HTR-8/SVneo (cell line): ENCODE data around the gene VEGFA.

ENCODE experiments used
- DNase-seq: peaks from one replicate; pipeline ENCODE4 v3.0.0; 2011; ENCODE audit warnings: low spot score, mixed read lengths; ENCODE audit not compliant: insufficient read length
- FAIRE-seq: peaks from 2 replicates; lab custom pipeline; 2011; peaks lifted over from hg19 to GRCh38; lab: Jason Lieb, UNC

VEGFA gene

DNA sequence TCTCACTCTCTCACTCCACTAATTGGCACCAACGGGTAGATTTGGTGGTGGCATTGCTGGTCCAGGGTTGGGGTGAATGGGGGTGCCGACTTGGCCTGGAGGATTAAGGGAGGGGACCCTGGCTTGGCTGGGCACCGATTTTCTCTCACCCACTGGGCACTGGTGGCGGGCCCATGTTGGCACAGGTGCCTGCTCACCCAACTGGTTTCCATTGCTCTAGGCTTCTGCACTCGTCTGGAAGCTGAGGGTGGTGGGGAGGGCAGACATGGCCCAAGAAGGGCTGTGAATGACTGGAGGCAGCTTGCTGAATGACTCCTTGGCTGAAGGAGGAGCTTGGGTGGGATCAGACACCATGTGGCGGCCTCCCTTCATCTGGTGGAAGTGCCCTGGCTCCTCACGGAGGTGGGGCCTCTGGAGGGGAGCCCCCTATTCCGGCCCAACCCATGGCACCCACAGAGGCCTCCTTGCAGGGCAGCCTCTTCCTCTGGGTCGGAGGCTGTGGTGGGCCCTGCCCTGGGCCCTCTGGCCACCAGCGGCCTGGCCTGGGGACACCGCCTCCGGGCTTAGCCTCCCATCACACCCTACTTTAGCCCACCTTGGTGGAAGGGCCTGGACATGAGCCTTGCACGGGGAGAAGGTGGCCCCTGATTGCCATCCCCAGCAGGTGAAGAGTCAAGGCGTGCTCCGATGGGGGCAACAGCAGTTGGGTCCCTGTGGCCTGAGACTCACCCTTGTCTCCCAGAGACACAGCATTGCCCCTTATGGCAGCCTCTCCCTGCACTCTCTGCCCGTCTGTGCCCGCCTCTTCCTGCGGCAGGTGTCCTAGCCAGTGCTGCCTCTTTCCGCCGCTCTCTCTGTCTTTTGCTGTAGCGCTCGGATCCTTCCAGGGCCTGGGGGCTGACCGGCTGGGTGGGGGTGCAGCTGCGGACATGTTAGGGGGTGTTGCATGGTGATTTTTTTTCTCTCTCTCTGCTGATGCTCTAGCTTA is 11.2 kb downstream of the VEGFA start:
- DNase-seq (no peak), FAIRE-seq (no peak)

DNA sequence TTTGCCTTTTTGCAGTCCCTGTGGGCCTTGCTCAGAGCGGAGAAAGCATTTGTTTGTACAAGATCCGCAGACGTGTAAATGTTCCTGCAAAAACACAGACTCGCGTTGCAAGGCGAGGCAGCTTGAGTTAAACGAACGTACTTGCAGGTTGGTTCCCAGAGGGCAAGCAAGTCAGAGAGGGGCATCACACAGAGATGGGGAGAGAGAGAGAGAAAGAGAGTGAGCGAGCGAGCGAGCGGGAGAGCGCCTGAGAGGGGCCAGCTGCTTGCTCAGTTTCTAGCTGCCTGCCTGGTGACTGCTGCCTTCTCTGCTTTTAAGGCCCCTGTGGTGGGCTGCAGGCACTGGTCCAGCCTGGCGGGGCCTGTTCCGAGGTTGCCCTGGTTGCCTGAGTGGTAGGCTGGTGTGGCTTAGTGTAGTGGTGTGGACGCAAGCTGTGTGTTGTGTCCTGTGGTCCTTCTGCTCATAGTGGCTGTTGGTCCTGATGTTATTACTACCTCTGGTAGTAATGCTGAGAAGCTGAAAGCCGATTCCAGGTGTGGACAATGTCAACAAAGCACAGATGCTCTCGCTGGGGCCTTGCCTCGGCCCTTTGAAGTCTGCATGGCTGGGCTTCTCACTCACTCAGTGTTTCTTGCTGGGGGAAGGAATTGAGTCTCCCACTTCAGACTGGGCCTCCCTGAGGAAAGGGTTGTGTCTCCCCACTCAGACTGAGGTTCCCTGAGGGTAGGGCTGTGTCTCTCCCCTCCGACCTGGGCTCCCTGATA is 12.1 kb downstream of the VEGFA start:
- DNase-seq (no peak), FAIRE-seq (no peak)

GRCh38 chr6:43782764-43783513 is 12.9 kb downstream of the VEGFA start:
- FAIRE-seq (no peak), DNase-seq (no peak)

- DNase-seq (no peak), FAIRE-seq (no peak)
Measured at GRCh38 chr6:43784049-43784855, 14.2 kb downstream of the VEGFA start.

- FAIRE-seq, result no peak
- no peak for DNase-seq
Measured at GRCh38 chr6:43785220-43785752, 15.3 kb downstream of the VEGFA start.

DNA sequence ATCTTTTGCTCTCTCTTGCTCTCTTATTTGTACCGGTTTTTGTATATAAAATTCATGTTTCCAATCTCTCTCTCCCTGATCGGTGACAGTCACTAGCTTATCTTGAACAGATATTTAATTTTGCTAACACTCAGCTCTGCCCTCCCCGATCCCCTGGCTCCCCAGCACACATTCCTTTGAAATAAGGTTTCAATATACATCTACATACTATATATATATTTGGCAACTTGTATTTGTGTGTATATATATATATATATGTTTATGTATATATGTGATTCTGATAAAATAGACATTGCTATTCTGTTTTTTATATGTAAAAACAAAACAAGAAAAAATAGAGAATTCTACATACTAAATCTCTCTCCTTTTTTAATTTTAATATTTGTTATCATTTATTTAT is 15.9 kb downstream of the VEGFA start:
- no peak for FAIRE-seq
- DNase-seq, result no peak

DNA sequence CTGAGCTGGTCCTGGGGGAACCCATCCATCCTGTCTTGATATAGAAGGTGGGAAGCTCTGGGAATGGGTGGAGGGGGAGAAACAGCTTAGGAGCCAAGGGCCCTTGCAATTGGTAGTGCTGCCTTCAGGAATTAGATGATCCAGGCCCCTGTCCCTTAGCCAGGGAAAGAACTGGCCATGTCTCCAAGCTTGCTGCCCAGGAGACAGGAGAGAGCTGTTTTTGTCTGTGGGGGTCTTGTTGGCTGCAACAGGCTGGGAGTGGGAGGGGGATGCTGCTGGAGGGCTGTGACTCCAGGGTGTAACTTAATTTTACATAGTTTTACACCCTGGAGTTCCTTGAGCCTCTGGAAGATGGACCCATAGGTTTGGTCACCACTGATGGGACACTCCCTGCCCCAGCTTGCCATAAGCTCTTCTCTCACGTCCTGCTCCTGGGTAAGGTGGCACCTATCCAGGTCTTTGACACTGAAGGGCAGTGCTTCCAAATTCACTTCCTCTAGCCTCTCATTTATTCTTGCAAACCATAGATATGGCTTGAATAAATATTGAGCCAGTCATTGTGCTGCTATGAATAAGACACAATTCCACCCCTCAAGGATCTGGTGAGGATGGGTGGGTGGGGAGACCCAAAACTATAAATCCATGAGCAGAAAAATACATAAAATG is 16.8 kb downstream of the VEGFA start:
- DNase-seq (no peak), FAIRE-seq (no peak)

GRCh38 chr6:43788301-43788700 is 18.3 kb downstream of the VEGFA start:
- DNase-seq (no peak), FAIRE-seq (no peak)

DNA sequence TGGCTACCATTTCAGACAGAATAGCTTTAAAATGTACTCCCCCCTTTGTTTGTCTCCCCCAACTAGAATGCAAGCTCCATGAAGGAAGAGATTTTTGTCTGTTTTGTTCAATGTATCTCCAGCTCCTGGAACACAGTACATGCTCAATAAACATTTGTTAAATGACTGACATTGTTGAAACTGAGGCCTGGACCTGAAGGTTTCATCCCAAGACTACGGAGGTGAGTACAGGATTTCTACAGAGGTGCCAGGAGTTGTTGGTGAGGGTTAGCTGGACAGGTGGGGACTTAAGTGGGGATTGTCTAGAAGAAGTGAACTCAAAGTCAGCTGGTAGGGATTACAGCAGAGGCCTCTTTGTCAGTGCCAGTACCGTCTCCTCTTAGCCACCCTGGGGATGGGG is 19.4 kb downstream of the VEGFA start:
- FAIRE-seq (no peak), DNase-seq (no peak)

- no peak for FAIRE-seq
- no peak for DNase-seq
Measured at GRCh38 chr6:43790031-43790430, 20.0 kb downstream of the VEGFA start.

DNA sequence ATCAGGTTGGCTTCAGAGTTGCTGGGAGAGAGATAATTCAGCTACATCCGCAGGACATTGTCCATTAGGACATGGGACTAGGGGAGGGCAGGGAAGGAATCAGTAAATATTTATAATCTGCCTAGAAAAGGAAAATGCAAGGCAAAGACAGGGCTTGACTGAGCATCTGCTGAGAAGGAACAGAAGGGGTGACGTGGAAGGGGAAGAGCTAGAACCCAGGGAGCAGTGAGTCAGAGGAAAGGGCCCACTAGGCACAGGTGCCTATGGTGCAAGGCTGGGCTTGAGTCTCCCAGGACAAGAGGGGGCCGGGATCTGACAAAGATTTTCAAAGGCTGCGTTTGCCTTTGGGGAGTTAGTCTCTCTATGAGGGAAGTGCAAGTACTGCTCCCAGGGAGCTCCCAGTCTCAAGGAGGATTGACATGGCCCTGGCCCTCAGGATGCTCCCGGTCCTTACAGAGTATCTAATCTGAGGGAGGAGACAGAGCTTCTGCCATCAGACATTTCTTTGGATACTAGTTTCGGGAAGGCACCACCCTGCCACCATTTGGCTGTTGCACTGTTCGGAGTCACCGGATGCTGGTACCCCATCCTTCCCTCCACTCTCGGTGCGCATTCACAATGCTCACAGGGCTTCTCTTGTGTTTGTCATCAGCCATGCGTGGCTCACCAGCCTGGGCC is 21.9 kb downstream of the VEGFA start:
- FAIRE-seq, result no peak
- DNase-seq, result no peak

DNA sequence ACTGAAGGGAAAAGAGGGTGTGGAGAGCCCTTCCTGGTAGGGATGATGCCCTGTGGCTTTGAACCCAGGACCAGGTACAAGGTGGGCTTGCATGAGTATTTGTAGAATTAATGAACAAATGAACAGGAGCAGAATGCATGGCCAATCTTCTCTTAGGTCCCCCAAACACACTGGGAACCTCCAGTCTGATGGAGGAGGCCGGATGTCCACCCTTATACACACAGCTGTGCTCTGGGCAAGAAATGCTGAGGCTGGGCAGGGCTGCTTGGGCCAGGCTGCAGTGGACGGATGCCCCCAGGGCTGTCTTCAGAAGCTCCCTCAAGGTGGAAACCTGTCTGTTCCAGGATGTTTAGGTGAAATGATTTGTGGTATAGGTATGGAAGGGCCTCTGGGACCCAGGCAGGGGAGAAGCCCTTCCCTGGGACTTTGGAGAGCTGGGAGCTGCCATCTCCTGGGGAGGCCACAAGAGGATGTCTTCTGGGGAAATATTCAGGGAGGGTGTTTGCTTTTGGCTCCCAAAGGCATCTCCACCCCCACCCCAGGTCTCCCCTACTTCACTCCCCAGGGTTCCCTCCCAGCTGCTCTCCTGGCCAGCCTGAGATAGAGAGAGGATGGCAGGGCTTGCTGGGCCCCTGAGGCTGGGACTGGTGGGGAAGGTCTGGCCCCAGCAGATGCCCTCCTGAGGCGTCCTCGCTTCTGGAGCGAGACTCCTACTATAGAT is 23.3 kb downstream of the VEGFA start:
- no peak for DNase-seq
- FAIRE-seq, result no peak

GRCh38 chr6:43793875-43794242 is 23.8 kb downstream of the VEGFA start:
- DNase-seq (no peak), FAIRE-seq (no peak)

DNA sequence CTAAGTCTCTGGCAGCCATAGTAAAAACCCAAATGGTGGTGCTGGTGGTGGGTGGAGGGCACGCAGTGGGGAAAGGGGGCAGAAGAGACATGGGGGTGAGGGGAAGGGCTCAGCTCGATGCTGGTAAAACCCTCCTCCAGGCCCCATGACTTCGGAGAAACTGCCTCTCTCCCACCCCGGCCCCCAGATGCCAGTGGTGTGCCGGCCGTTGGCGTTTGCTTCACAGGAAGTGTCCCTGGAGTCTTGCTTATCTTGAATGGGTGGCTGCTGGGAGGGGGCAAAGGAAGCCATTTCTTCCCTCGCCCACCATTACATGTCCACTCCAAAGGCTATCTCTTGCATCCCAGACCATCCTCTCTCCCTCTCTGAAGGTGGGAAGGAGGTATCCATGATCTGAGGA is 25.4 kb downstream of the VEGFA start:
- FAIRE-seq (no peak), DNase-seq (no peak)

GRCh38 chr6:43796168-43796567 is 26.2 kb downstream of the VEGFA start:
- no peak for FAIRE-seq
- no peak for DNase-seq

- no peak for DNase-seq
- FAIRE-seq, result no peak
Measured at GRCh38 chr6:43796903-43797890, 27.2 kb downstream of the VEGFA start.

GRCh38 chr6:43797919-43798318 is 27.9 kb downstream of the VEGFA start:
- no peak for FAIRE-seq

More at GRCh38 chr6:43797919-43798318, 27.9 kb downstream of the VEGFA start:
- no peak for DNase-seq
